Kidney (tissue), 14 donors: ENCODE measurements around the gene RAP1GAP2. TPM values are rescaled to one million over a fixed set of nuclear protein-coding genes. Genes with fewer than 3 reads are reported as not detected.

Experiments used
- DNase-seq, 5 donors: peaks; one replicate each; pipeline ENCODE4 v3.0.0-alpha.2; 2013 to 2020
- FAIRE-seq: peaks from 2 replicates; lab custom pipeline; 2012; peaks lifted over from hg19 to GRCh38; lab: Jason Lieb, UNC
- H3K27ac ChIP-seq, 2 donors: one replicate each; pipeline ENCODE4 v1.7.0; 2013; ENCODE audit warnings: low read depth in 2 of 2, low read length in 2 of 2, inconsistent platforms in 1 of 2
- H3K27me3 ChIP-seq: one replicate; pipeline ENCODE4 v1.7.1; 2013; ENCODE audit warnings: low read length, inconsistent platforms; ENCODE audit not compliant: control insufficient read depth, insufficient read depth
- H3K36me3 ChIP-seq, 3 donors: one replicate each; pipeline versions ENCODE4 v1.7.0 to v1.7.1; 2013; ENCODE audit warnings: low read length in 3 of 3, control low read depth in 1 of 3, inconsistent platforms in 1 of 3; ENCODE audit not compliant: insufficient read depth in 3 of 3, control insufficient read depth in 2 of 3
- H3K4me1 ChIP-seq, 3 donors: one replicate each; pipeline versions ENCODE4 v1.7.0 to v1.7.1; 2013; ENCODE audit warnings: low read length in 3 of 3, inconsistent platforms in 1 of 3, low read depth in 1 of 3; ENCODE audit not compliant: control insufficient read depth in 2 of 3, insufficient read depth in 2 of 3
- H3K4me3 ChIP-seq, 3 donors: one replicate each; pipeline versions ENCODE4 v1.7.0 to v1.8.1; 2013; ENCODE audit warnings: low read length in 3 of 3, control low read depth in 1 of 3, inconsistent platforms in 1 of 3
- H3K9ac ChIP-seq, 3 donors: one replicate each; pipeline versions ENCODE4 v1.7.0 to v1.7.1; 2013; ENCODE audit warnings: low read length in 3 of 3, control low read depth in 1 of 3, inconsistent platforms in 1 of 3
- H3K9me3 ChIP-seq, 3 donors: one replicate each; pipeline versions ENCODE4 v1.7.0 to v1.7.1; 2013; ENCODE audit warnings: low read length in 3 of 3, control low read depth in 1 of 3, inconsistent platforms in 1 of 3; ENCODE audit not compliant: control insufficient read depth in 2 of 3, insufficient read depth in 1 of 3
- CTCF ChIP-seq: IDR thresholded peaks from 3 replicates; pipeline ENCODE4 v1.5.1; 2012; ENCODE audit warnings: mild to moderate bottlenecking, moderate library complexity, borderline replicate concordance; ENCODE audit not compliant: insufficient read depth; ENCODE audit errors: extremely low read depth
- intact Hi-C: fragments of 100-400 bp; cut with DNase I; formaldehyde crosslinking; loops from one replicate; pipeline ENCODE4 v1.11.1; 2022
- polyA plus RNA-seq: library from polyadenylated mRNA; stranded (reverse); fragments of 350-450 nt; fragmentation: Illumina TruSeq; extraction: RNeasy Lipid Tissue Mini Kit (QIAGEN cat#74804); gene quantifications from one replicate; pipeline ENCODE4 v1.2.3, GENCODE V29; 2014; ENCODE audit warnings: low read depth, low replicate concordance; ENCODE audit not compliant: insufficient read depth
- total RNA-seq: library from RNA; stranded (reverse); fragmentation: NEBNext Ultra II Directional; extraction: Animal tissue kit (Norgen Biotek cat#: 25700); gene quantifications from one replicate; pipeline ENCODE4 v1.2.1, GENCODE V29; 2021
- donor health status: control.
- donor health status: control.
- donor health status: control.
- donor health status: control.
- donor health status: control.
- donor health status: DM: yes; HTN: yes; CAD: no.
- donor health status: Normal renal cell carcinoma (clear cell type).

RAP1GAP2 gene
- total and polyA plus RNA-seq, 2 donors from 2014 or later: 6.8 to 46.2 TPM

- Histone ChIP-seq H3K27ac (no peak overlapping the region), H3K4me1 (peaks cover 0 to 2% (median 0%) of the 10 kb centered on the region in 3 donors), H3K9me3 (no peaks in the 10 kb centered on the region), H3K9ac (no peak overlapping the region), H3K36me3 (no peaks in the 10 kb centered on the region), H3K27me3 (no peaks in the 10 kb centered on the region), H3K4me3 (no peak overlapping the region)
- intact Hi-C loops: no loop called here
- TF ChIP-seq CTCF: no peak
- no peak for FAIRE-seq
- peak in 4 of 5 donors; percentile 40 to 60 (median 54) for DNase-seq
Observed at GRCh38 chr17:2844416-2844815, 48.2 kb downstream of the RAP1GAP2 start.

DNA sequence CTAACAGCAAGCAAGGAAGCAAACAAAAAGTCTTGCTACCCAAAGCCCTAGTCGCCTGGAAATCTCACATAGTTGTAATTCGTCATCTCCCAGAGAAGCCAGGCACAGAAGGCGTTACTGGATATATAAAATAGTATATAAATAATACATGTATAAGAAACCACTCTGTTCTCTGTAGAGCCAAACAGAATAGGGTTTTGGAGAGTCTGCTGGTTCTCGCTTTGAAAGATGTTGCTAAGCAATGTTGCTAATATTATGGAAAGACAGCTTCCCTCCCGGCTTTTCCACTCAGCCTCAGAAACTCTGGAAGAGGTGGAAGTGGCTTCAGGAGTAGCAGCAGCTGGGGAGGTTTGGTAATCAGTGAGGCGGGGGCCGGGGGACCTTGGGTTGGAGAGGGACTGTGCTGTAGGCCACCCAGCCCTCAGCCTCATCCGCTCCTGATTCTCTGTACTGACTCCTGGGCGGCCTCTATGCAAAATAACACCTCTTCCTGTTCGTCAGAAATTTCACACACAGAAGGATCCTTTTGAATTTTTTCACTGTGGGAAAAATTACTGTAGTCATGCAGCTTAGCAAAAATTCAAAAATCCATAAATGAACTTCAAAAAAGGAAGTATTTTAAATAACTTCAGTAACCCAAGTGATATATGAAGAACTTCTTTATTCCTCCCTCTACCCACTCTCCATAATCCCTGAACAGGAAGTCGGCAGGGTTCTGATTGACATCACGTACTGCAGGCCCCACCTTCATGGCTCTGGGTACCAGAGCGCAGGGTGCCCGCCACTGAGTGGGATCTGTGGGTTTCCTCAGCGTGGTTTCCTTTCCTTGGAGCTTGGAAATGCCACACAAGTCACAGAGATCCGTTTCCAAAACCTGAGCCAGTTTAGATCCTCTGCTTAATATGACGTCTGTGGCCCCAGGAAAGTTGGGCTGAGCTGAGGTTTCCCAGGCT lies 51.4 kb downstream of the RAP1GAP2 start:
- Histone ChIP-seq H3K9ac (no peak overlapping the region), H3K36me3 (no peaks in the 10 kb centered on the region), H3K4me3 (no peak overlapping the region), H3K4me1 (peaks cover 0 to 2% (median 0%) of the 10 kb centered on the region in 3 donors), H3K9me3 (no peaks in the 10 kb centered on the region), H3K27ac (no peak overlapping the region), H3K27me3 (no peaks in the 10 kb centered on the region)
- no peak for TF ChIP-seq CTCF
- FAIRE-seq: no peak
- intact Hi-C loops: no loop called here
- no peak for DNase-seq

DNA sequence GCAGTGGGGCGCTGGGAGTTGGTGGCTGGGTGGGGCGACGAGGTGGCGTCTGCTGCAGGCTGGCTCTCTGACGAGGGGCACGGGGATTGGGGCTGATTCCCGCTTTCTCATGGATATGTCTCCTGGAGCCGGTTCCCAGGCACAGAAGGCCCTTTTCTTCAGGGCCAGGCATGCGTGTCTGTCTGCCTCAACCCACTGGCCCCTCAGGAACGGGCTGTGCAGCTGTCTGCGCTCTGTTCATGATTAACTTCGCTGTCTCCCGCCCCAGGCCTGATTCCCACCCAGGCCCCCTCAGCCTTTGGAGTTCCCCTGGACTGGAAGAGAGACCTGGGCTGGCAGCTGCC lies 53.1 kb downstream of the RAP1GAP2 start:
- H3K27me3 ChIP-seq: no peaks in the 10 kb centered on the region
- no peak overlapping the region for H3K9ac ChIP-seq
- H3K36me3 ChIP-seq: no peaks in the 10 kb centered on the region
- no peak overlapping the region for H3K4me3 ChIP-seq
- H3K4me1 ChIP-seq: peaks cover 0 to 5% (median 0%) of the 10 kb centered on the region in 3 donors
- TF ChIP-seq CTCF: no peak
- H3K9me3 ChIP-seq: no peaks in the 10 kb centered on the region
- FAIRE-seq (no peak), DNase-seq (peak; percentile 83 to 91 (median 87))
- no peak overlapping the region for H3K27ac ChIP-seq
- intact Hi-C loops: no loop called here
